Activated naive CD8-positive, alpha-beta T cell treated with anti-CD3 and anti-CD28 coated beads, Interleukin-2, amount 50 U/mL, for 16 hours (primary cell): Measurements from ENCODE around the gene CAMK2A.

Experiments used
- DNase-seq: peaks from one replicate; pipeline ENCODE4 v3.0.0-alpha.2; 2020; ENCODE audit warnings: low read depth, low spot score

The CAMK2A gene

GRCh38 chr5:150289551-150290390 lies at the start of gene CAMK2A:
Gene CAMK2A (minus strand): TSS chr5:150289773. CDS start chr5:150289625, 148 bp downstream.
- no peak for DNase-seq

- no peak for DNase-seq
These were observed 49.6 kb upstream of the CAMK2A start for GRCh38 chr5:150339165-150339564.

- no peak for DNase-seq
These were observed 49.0 kb upstream of the CAMK2A start for GRCh38 chr5:150338546-150338945.

- no peak for DNase-seq
These were observed 46.2 kb upstream of the CAMK2A start for GRCh38 chr5:150335778-150336177.

GRCh38 chr5:150333400-150333799 lies 43.8 kb upstream of the CAMK2A start:
- no peak for DNase-seq

- no peak for DNase-seq
These were observed 40.6 kb upstream of the CAMK2A start for GRCh38 chr5:150329881-150330876.

- DNase-seq, result no peak
These were observed 39.5 kb upstream of the CAMK2A start for GRCh38 chr5:150329038-150329437.

- no peak for DNase-seq
These were observed 38.9 kb upstream of the CAMK2A start for GRCh38 chr5:150328515-150328914.

GRCh38 chr5:150327139-150327538 lies 37.6 kb upstream of the CAMK2A start:
- DNase-seq, result no peak

GRCh38 chr5:150326707-150327106 lies 37.1 kb upstream of the CAMK2A start:
- DNase-seq, result no peak

GRCh38 chr5:150325426-150325825 lies 35.9 kb upstream of the CAMK2A start:
- DNase-seq, result no peak

- no peak for DNase-seq
These were observed 34.2 kb upstream of the CAMK2A start for GRCh38 chr5:150323819-150324218.

- no peak for DNase-seq
These were observed 33.5 kb upstream of the CAMK2A start for GRCh38 chr5:150323092-150323491.

- DNase-seq, result no peak
These were observed 32.6 kb upstream of the CAMK2A start for GRCh38 chr5:150322202-150322601.

GRCh38 chr5:150321784-150322183 lies 32.2 kb upstream of the CAMK2A start:
- no peak for DNase-seq

GRCh38 chr5:150321211-150321610 lies 31.6 kb upstream of the CAMK2A start:
- DNase-seq, result no peak

GRCh38 chr5:150320044-150320613 lies 30.6 kb upstream of the CAMK2A start:
- no peak for DNase-seq

GRCh38 chr5:150319484-150319790 lies 29.9 kb upstream of the CAMK2A start:
- no peak for DNase-seq

- DNase-seq, result no peak
These were observed 29.3 kb upstream of the CAMK2A start for GRCh38 chr5:150318613-150319483.

- DNase-seq, result no peak
These were observed 27.8 kb upstream of the CAMK2A start for GRCh38 chr5:150317048-150318003.
